NCI-H748 treated with DMSO at 0.1 percent for 48 hours (cell line): ENCODE data around the gene RMI2.

Experiments used
- DNase-seq: peaks from one replicate; lab custom pipeline; 2025; lab: John Stamatoyannopoulos, UW

Gene RMI2

DNA sequence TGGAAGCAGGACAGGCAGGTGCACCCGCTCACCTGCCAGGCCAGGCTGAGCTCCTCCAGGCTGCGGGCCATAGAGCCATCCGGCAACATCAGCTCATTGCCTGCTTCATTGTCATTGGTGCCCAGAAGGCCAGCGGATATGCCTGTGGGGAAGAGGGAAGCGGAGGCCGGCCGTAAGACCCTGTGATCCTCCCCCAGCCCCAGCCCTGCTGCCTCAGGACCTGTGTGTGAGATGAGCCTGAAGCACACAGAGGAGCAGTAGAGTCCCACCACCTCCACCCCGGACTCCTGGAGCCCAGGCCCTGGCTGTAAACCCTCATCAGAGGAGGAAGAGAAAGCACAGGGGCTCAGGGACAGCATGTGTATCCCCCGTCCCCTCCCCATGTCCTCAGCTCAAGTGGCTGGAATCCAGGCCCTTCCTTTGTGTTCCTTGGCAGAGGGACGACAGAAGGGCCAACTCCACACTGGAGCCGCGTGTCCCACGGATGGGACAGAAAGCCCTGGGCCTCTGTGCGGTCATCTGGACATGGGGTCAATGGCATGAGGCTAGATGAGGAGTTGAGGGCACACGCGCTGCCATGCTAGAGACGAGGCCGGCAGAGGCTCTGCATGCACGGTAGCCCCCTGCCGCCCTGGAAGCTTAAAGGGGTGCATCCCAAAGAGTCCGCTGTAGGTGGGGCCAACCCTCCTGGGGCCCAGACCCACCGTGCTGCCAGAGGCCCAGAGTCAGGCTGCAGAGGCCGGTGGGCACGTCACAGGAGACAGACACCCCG is 39.1 kb downstream of the RMI2 start:
- no peak for DNase-seq

DNA sequence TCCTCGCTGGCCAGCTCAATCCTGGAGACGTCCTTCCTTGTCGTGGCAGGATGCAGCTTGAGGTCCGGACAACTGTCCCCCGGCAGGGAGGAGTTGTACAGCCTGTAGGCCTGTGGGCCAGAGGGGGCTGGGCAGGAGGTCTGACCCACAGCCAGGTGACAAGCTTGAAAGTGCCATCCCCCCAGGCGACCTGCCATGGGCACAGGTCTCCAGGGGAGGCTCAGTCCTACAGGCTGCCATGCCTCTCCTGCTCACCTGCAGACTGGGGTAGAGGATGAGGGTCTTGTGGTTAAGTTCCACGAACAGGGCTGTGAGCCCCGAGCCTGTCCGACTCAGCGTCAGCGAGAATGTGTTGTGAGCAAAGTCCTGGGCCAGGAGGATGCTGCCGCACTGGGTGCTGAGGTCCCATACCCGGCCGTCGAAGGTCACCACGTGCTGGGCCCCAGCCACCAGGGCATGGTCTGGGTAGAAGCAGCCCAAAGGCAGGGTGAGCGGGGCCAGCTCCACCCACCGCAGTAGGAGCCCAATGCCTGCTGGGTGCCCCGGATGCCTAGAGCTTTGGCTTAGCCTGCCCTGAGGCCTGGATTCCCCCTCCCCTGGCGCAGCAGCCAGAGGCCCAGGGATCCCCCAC is 39.8 kb downstream of the RMI2 start:
- no peak for DNase-seq

DNA sequence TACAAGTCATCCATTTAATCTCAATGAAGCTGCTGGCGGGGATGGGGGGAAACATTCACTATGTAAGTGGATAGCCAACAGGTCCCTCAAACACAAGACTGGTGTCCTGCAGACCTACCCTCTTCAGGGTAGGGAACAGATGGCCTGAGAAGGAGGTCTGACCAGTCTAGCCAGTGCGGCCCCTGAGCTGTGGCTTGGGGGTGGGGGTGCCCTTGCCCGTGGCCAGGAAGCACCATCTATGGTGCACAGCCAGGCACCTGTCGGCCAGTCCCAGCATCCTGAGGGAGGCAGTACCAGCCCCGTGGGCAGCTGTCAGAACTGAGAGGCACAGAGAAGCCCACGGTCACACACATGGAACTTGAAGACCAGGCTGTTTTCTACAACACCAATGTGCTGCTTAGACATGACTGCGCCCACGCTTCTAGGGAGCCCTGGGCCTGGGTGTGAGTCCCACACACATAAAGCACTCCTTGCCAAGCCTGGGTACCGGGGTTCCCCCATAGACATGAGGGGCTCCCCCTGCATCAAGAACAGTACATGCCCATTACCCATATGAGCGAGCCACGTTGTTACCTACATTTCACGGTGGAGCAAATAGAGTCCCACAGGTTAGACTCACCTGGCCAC is 40.9 kb downstream of the RMI2 start:
- no peak for DNase-seq

- no peak for DNase-seq
These were observed 41.7 kb downstream of the RMI2 start for GRCh38 chr16:11386791-11387546.

- no peak for DNase-seq
These were observed 43.8 kb downstream of the RMI2 start for GRCh38 chr16:11389083-11389482.

GRCh38 chr16:11389631-11390565 is 44.6 kb downstream of the RMI2 start:
- no peak for DNase-seq

DNA sequence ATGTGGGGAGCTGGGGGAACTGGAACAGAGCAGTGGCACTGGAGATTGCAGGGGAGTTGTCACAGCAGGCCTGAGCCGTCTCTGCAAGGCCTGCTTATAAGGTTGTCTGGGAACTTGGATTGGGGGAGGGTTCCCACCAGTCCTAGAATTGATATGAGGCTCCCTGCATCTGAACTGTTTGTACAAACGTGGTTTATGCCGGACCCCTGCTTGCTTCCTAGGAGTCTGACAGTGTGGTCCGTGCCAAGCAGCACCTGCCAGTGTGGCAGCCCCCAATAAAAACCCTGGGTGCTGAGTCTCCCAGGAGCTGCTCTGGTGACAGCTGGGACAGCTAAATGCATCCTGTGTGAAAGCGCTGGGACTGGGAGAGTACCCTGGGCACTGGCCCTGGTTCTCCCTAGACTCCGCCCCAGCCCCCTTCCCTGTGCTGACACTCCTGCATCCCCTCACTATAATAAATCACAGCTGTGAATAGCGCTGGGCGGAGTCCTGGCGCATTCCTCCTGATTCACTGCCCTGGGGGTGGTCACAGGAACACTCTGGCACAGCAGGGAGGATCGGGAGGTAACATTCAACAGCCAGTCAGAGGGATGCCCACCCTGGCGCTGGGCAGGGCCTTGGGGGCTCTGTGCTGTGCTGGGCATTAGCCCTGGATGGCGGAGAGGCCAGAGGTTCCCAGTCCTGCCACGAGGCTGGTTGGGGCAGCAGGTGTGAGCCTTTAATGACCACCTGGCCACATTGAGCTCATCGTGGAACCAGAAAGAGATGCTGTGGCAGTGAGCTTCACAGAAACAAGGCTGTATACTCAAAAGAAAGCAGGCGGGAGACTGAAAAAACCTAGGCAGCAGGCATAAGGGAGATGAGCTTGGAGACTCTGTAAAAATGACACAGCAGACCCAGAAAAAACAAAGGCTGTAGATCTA is 45.6 kb downstream of the RMI2 start:
- DNase-seq = peak; percentile 39

GRCh38 chr16:11391576-11391975 is 46.3 kb downstream of the RMI2 start:
- DNase-seq = peak; percentile 7

DNA sequence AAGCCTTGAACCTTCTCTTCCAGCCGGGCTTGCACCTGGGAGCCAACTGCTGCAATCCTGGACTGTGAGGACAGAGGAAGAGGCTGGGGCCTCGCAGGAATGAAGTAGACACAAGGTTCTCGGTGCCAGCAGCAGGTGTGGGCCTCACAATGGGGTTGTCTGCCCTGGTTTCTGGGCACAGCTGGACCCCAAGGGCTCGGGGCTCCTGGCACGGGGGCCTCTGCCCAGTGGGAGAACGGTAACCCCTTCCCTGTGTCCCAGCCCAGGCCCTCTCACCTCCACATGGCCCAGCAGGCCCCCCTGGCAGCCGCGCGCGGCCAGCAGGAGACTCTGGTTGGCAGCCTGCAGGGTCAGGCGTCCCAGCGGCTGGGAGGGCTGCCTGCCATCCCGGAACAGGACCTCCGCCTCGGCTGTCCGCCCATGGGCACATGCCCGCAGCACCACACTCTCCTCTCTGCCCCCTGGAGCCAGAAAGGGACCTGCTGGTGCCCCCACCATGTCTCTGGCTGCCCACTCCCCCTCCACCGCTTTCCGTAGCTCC is 46.9 kb downstream of the RMI2 start:
- DNase-seq = no peak

DNA sequence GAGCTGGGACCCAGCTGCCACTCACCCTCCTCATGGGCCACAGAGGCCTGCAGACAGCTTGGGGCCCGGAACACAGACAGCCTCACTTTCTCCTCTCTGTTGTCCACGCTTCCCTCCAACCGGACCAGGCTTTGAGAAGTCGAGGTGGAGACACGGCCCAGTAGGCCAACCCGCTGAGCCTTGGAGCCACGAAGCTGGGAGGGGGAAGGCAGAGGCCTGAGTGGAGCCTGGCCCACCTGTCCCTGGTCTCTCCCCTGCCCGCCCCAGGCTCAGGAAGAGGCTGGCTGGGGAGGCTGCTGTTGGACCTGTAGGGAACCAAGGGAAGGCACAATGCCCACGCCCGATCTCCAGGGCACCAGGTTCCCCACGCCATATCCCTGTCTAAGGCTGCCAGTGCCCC is 48.1 kb downstream of the RMI2 start:
- no peak for DNase-seq

DNA sequence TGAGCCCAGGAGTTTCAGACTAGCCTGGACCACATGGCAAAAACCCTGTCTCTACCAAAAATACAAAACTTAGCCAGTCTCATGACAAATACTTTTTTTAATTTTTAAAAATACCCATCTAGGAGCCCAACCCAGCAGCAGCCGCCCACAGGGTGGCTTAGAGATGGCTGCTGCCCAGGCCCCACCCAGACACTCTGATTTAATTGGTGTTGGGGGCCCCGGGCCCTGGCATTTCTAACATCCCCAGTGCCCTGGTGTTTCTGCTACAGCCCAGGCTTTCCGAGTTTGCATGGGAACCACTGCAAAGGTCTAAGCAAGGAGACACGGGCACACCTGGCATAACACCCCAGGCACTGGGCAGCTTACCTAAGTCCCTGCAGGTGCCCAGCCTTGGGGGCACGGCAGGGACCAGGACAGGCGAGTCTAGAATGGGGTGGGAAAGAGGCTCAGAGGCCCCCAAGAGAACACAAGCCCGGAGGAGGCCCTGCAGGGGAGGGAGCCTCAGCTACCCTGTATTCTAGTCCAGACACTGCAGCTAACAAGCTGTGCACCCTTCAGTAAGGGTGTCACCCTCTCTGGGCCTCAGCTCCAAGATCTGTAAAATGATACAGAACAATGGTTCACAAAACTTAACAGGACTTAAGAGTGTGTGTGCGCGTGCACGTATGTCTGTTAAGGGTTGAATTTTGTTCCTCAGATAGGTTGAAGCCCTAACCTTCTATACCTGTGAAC is 48.8 kb downstream of the RMI2 start:
- no peak for DNase-seq

- no peak for DNase-seq
These were observed 49.3 kb downstream of the RMI2 start for GRCh38 chr16:11394593-11394960.

- no peak for DNase-seq
These were observed 50.0 kb downstream of the RMI2 start for GRCh38 chr16:11395008-11395948.

- DNase-seq = no peak
These were observed 50.6 kb downstream of the RMI2 start for GRCh38 chr16:11395949-11396240.

DNA sequence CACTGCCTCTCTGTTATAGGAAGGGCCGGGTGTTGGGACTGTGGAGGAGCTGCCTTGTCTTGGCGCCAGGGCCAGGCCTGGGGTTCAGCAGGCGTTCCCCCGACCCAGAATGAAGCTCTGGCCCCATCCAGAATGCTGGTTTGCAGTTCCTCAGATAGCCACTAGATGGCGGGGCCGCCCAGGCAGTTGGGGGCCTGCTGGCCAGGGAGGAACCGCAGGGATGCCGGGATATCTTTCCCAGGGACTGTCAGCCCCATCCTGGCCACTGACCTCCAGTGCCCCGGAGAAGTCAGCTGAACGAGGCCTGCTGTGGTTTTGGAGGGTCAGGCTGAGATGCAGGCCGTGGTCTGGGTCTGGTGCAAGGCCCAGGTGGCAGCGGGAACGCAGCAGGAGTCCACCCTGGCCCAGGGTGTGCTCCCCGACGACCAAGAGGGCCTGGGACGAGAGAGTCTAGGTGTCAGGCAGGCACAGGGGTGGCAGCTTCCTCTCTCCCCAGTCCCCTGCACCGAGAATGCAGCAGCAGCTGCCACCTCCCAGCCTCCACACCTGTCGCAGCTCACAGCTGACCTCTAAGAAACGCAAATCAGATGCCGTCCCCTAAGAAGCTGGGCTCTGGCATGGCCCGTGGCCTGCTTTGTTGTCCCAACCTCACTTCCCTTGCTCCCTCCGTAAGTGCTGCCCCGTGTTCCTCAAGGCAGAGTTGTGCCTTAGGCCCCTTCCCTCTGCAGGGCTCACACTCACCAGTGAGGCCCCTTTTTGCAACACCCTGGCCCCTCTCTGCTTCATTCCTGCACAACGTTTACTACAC is 51.2 kb downstream of the RMI2 start:
- no peak for DNase-seq

GRCh38 chr16:11398136-11398535 is 52.9 kb downstream of the RMI2 start:
- DNase-seq = no peak

DNA sequence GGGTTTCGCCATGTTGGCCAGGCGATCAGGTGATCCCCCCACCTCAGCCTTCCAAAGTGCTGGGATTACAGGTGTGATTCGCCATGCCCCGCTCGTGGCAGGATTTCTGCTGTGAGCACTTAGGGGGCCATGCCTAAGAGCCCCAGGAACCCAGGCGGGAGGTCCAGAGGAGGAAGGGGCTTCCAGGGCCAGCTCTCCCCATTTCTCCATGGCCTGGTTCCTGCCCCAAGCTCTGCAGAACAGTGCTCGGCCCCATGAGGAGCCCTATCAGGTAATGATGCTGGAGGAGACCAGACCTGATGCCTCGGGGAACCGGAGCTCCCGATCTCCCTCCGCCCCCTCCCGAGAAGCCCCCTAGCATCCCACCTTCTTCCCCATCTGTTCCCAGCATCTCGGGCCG is 53.6 kb downstream of the RMI2 start:
- DNase-seq = no peak
